GM23338 (cell line): ENCODE data around the gene SEMA6B.

Experiments used
- EZH2 ChIP-seq: fragments of 200-600 bp; sonication (generic); IDR thresholded peaks from one replicate; pipeline ENCODE4 v1.8.0; 2017; ENCODE audit warnings: antibody characterized with exemption, mild to moderate bottlenecking, low read depth; ENCODE audit not compliant: unreplicated experiment
- EZH2phosphoT487 ChIP-seq: fragments of 200-600 bp; sonication (generic); IDR thresholded peaks from one replicate; pipeline ENCODE4 v1.8.1; 2018; ENCODE audit warnings: antibody characterized with exemption; ENCODE audit not compliant: unreplicated experiment
- JUNB ChIP-seq: IDR thresholded peaks from one replicate; pipeline ENCODE4 v1.6.1; 2016; ENCODE audit warnings: antibody characterized with exemption; ENCODE audit not compliant: unreplicated experiment
- POLR2AphosphoS5 ChIP-seq: IDR thresholded peaks from 2 replicates; pipeline ENCODE4 v1.6.1; 2016; ENCODE audit warnings: antibody characterized with exemption, low read depth
- TF ChIP-seq, protein P1 (sequence below), 2 experiments: fragments of 200-600 bp in 1 of 2; sonication (generic) in 1 of 2; conservative IDR thresholded peaks; 2 replicates each; pipeline versions ENCODE4 v1.5.1 to v1.6.1; 2016 to 2017; ENCODE audit warnings: antibody characterized with exemption in 2 of 2, low read depth in 2 of 2, mild to moderate bottlenecking in 2 of 2, moderate library complexity in 1 of 2
- TF ChIP-seq, protein P2 (sequence below): IDR thresholded peaks from one replicate; pipeline ENCODE4 v1.6.1; 2018; ENCODE audit warnings: antibody characterized with exemption; ENCODE audit not compliant: unreplicated experiment

- TF ChIP-seq, protein P1, sequence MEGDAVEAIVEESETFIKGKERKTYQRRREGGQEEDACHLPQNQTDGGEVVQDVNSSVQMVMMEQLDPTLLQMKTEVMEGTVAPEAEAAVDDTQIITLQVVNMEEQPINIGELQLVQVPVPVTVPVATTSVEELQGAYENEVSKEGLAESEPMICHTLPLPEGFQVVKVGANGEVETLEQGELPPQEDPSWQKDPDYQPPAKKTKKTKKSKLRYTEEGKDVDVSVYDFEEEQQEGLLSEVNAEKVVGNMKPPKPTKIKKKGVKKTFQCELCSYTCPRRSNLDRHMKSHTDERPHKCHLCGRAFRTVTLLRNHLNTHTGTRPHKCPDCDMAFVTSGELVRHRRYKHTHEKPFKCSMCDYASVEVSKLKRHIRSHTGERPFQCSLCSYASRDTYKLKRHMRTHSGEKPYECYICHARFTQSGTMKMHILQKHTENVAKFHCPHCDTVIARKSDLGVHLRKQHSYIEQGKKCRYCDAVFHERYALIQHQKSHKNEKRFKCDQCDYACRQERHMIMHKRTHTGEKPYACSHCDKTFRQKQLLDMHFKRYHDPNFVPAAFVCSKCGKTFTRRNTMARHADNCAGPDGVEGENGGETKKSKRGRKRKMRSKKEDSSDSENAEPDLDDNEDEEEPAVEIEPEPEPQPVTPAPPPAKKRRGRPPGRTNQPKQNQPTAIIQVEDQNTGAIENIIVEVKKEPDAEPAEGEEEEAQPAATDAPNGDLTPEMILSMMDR (conservative IDR thresholded peaks at IDR 0.05; ENCODE audit: low read depth in 2 of 2): no peak
- no peak for TF ChIP-seq EZH2
- no peak for TF ChIP-seq POLR2AphosphoS5
- TF ChIP-seq, protein P2, sequence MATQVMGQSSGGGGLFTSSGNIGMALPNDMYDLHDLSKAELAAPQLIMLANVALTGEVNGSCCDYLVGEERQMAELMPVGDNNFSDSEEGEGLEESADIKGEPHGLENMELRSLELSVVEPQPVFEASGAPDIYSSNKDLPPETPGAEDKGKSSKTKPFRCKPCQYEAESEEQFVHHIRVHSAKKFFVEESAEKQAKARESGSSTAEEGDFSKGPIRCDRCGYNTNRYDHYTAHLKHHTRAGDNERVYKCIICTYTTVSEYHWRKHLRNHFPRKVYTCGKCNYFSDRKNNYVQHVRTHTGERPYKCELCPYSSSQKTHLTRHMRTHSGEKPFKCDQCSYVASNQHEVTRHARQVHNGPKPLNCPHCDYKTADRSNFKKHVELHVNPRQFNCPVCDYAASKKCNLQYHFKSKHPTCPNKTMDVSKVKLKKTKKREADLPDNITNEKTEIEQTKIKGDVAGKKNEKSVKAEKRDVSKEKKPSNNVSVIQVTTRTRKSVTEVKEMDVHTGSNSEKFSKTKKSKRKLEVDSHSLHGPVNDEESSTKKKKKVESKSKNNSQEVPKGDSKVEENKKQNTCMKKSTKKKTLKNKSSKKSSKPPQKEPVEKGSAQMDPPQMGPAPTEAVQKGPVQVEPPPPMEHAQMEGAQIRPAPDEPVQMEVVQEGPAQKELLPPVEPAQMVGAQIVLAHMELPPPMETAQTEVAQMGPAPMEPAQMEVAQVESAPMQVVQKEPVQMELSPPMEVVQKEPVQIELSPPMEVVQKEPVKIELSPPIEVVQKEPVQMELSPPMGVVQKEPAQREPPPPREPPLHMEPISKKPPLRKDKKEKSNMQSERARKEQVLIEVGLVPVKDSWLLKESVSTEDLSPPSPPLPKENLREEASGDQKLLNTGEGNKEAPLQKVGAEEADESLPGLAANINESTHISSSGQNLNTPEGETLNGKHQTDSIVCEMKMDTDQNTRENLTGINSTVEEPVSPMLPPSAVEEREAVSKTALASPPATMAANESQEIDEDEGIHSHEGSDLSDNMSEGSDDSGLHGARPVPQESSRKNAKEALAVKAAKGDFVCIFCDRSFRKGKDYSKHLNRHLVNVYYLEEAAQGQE: no peak
- no peak for TF ChIP-seq EZH2phosphoT487
- TF ChIP-seq JUNB: no peak
These were observed 27.2 kb upstream of the SEMA6B start for GRCh38 chr19:4586691-4587090.
